ENCODE data around the gene KCNH5. TPM values are rescaled to one million over a fixed set of nuclear protein-coding genes. Genes with fewer than 3 reads are reported as not detected.

KCNH5 gene
- total and polyA plus RNA-seq, 2 of the 13 experiments (the other 11 are each of a cell fraction or from before 2014, with no cell fraction given): not detected

- TF ChIP-seq CERS6 (CRISPR knock-in tag; IDR thresholded peaks at IDR 0.05): no peak
- no peak for TF ChIP-seq BHLHE40 (IDR thresholded peaks at IDR 0.05; ENCODE audit: low read length)
- TF ChIP-seq CBX1 (IDR thresholded peaks at IDR 0.05; ENCODE audit: low read depth): peak; percentile 36
- TF ChIP-seq DPF2 (CRISPR knock-in tag; IDR thresholded peaks at IDR 0.05; ENCODE audit: borderline replicate concordance, low read depth): peak; percentile 99
- TF ChIP-seq HMG20B (CRISPR knock-in tag; conservative IDR thresholded peaks at IDR 0.05): no peak
- no peak for TF ChIP-seq ZBTB38 (CRISPR knock-in tag; IDR thresholded peaks at IDR 0.05)
- TF ChIP-seq ZNF619 (CRISPR knock-in tag; IDR thresholded peaks at IDR 0.05): no peak
- peak; percentile 38; the same call in 1 of the 2 replicates for TF ChIP-seq KMT2B (CRISPR knock-in tag; IDR thresholded peaks at IDR 0.05)
- TF ChIP-seq ZNF747 (CRISPR knock-in tag; IDR thresholded peaks at IDR 0.05; ENCODE audit: borderline replicate concordance): no peak
- no peak for TF ChIP-seq RBAK (CRISPR knock-in tag; IDR thresholded peaks at IDR 0.05)
- TF ChIP-seq ZNF234 (CRISPR knock-in tag; conservative IDR thresholded peaks at IDR 0.05): no peak
- TF ChIP-seq ZNF275 (CRISPR knock-in tag; IDR thresholded peaks at IDR 0.05; ENCODE audit: borderline replicate concordance): no peak
- no peak for TF ChIP-seq ZNF20 (CRISPR knock-in tag; IDR thresholded peaks at IDR 0.05)
- no peak for TF ChIP-seq PBX3 (CRISPR knock-in tag; IDR thresholded peaks at IDR 0.05; ENCODE audit: borderline replicate concordance)
- TF ChIP-seq ZNF446 (CRISPR knock-in tag; IDR thresholded peaks at IDR 0.05): no peak
- no peak for TF ChIP-seq SCMH1 (CRISPR knock-in tag; IDR thresholded peaks at IDR 0.05; ENCODE audit: borderline replicate concordance)
- peak; percentile 91 for TF ChIP-seq CEBPG (CRISPR knock-in tag; IDR thresholded peaks at IDR 0.05)
- no peak for TF ChIP-seq HINFP (CRISPR knock-in tag; IDR thresholded peaks at IDR 0.05; ENCODE audit: low read depth)
- TF ChIP-seq ZNF280D (CRISPR knock-in tag; IDR thresholded peaks at IDR 0.05): no peak
- no peak for TF ChIP-seq ZFYVE20 (CRISPR knock-in tag; IDR thresholded peaks at IDR 0.05; ENCODE audit: borderline replicate concordance, low read depth)
- no peak for TF ChIP-seq CENPX (CRISPR knock-in tag; IDR thresholded peaks at IDR 0.05)
- TF ChIP-seq PRMT3 (CRISPR knock-in tag; IDR thresholded peaks at IDR 0.05; ENCODE audit: borderline replicate concordance, low read depth): no peak
Measured at GRCh38 chr14:62691647-62692489, 353.4 kb downstream of the KCNH5 start (continued).
